ENCODE data around the gene C9orf57. TPM values are rescaled to one million over a fixed set of nuclear protein-coding genes. Genes with fewer than 3 reads are reported as not detected.

Gene C9orf57
- total and polyA plus RNA-seq, 2 donors: 0.11 TPM; not detected in 1

GRCh38 chr9:72048850-72049249 lies 11.6 kb downstream of the C9orf57 start:
- H3K4me1 ChIP-seq (ENCODE audit: control insufficient read depth in 2 of 2, insufficient read depth in 2 of 2, low read length in 2 of 2): no peaks in the 10 kb centered on the region
- DNase-seq (ENCODE audit: low read depth in 6 of 9, low spot score in 9 of 9): no peak
- WGBS: 88% methylated on average over 10 of the region's 10 CpGs
- no peaks in the 10 kb centered on the region for H3K27me3 ChIP-seq (ENCODE audit: control insufficient read depth in 2 of 2, insufficient read depth in 1 of 2, low read length in 1 of 2)
- H3K9me3 ChIP-seq (ENCODE audit: control insufficient read depth in 2 of 2, insufficient read depth in 1 of 2, low read length in 1 of 2): no peaks in the 10 kb centered on the region
- no peak overlapping the region for H3K4me3 ChIP-seq (ENCODE audit: low read length in 2 of 2)
- H3K27ac ChIP-seq (ENCODE audit: low read depth in 1 of 2, low read length in 1 of 2): no peak overlapping the region
- H3K36me3 ChIP-seq (ENCODE audit: control insufficient read depth in 2 of 2, insufficient read depth in 2 of 2, low read length in 1 of 2): no peaks in the 10 kb centered on the region

- Histone ChIP-seq H3K4me1 (ENCODE audit: control insufficient read depth in 2 of 2, insufficient read depth in 2 of 2, low read length in 2 of 2) (no peaks in the 10 kb centered on the region), H3K36me3 (ENCODE audit: control insufficient read depth in 2 of 2, insufficient read depth in 2 of 2, low read length in 1 of 2) (no peaks in the 10 kb centered on the region), H3K4me3 (ENCODE audit: low read length in 2 of 2) (no peak overlapping the region), H3K27me3 (ENCODE audit: control insufficient read depth in 2 of 2, insufficient read depth in 1 of 2, low read length in 1 of 2) (no peaks in the 10 kb centered on the region), H3K9me3 (ENCODE audit: control insufficient read depth in 2 of 2, insufficient read depth in 1 of 2, low read length in 1 of 2) (no peaks in the 10 kb centered on the region), H3K27ac (ENCODE audit: low read depth in 1 of 2, low read length in 1 of 2) (no peak overlapping the region)
- DNase-seq (ENCODE audit: low read depth in 6 of 9, low spot score in 9 of 9): no peak
- 96% methylated on average over 8 of the region's 8 CpGs for WGBS
Observed at GRCh38 chr9:72046630-72047456, 13.6 kb downstream of the C9orf57 start.

- H3K36me3 ChIP-seq (ENCODE audit: control insufficient read depth in 2 of 2, insufficient read depth in 2 of 2, low read length in 1 of 2): no peaks in the 10 kb centered on the region
- H3K4me1 ChIP-seq (ENCODE audit: control insufficient read depth in 2 of 2, insufficient read depth in 2 of 2, low read length in 2 of 2): no peaks in the 10 kb centered on the region
- 93% methylated on average over 4 of the region's 4 CpGs for WGBS
- H3K9me3 ChIP-seq (ENCODE audit: control insufficient read depth in 2 of 2, insufficient read depth in 1 of 2, low read length in 1 of 2): no peaks in the 10 kb centered on the region
- DNase-seq (ENCODE audit: low read depth in 6 of 9, low spot score in 9 of 9): no peak
- no peak overlapping the region for H3K27ac ChIP-seq (ENCODE audit: low read depth in 1 of 2, low read length in 1 of 2)
- no peaks in the 10 kb centered on the region for H3K27me3 ChIP-seq (ENCODE audit: control insufficient read depth in 2 of 2, insufficient read depth in 1 of 2, low read length in 1 of 2)
- no peak overlapping the region for H3K4me3 ChIP-seq (ENCODE audit: low read length in 2 of 2)
Observed at GRCh38 chr9:72044095-72044494, 16.3 kb downstream of the C9orf57 start.

- no peak for DNase-seq (ENCODE audit: low read depth in 6 of 9, low spot score in 9 of 9)
- no peaks in the 10 kb centered on the region for H3K36me3 ChIP-seq (ENCODE audit: control insufficient read depth in 2 of 2, insufficient read depth in 2 of 2, low read length in 1 of 2)
- no peak overlapping the region for H3K27ac ChIP-seq (ENCODE audit: low read depth in 1 of 2, low read length in 1 of 2)
- H3K9me3 ChIP-seq (ENCODE audit: control insufficient read depth in 2 of 2, insufficient read depth in 1 of 2, low read length in 1 of 2): no peaks in the 10 kb centered on the region
- H3K4me3 ChIP-seq (ENCODE audit: low read length in 2 of 2): no peak overlapping the region
- 97% methylated on average over 2 of the region's 2 CpGs for WGBS
- H3K27me3 ChIP-seq (ENCODE audit: control insufficient read depth in 2 of 2, insufficient read depth in 1 of 2, low read length in 1 of 2): no peaks in the 10 kb centered on the region
- no peaks in the 10 kb centered on the region for H3K4me1 ChIP-seq (ENCODE audit: control insufficient read depth in 2 of 2, insufficient read depth in 2 of 2, low read length in 2 of 2)
Observed at GRCh38 chr9:72043576-72043975, 16.8 kb downstream of the C9orf57 start.

- Histone ChIP-seq H3K27me3 (ENCODE audit: control insufficient read depth in 2 of 2, insufficient read depth in 1 of 2, low read length in 1 of 2) (no peaks in the 10 kb centered on the region), H3K9me3 (ENCODE audit: control insufficient read depth in 2 of 2, insufficient read depth in 1 of 2, low read length in 1 of 2) (no peaks in the 10 kb centered on the region), H3K4me1 (ENCODE audit: control insufficient read depth in 2 of 2, insufficient read depth in 2 of 2, low read length in 2 of 2) (no peaks in the 10 kb centered on the region), H3K4me3 (ENCODE audit: low read length in 2 of 2) (no peak overlapping the region), H3K36me3 (ENCODE audit: control insufficient read depth in 2 of 2, insufficient read depth in 2 of 2, low read length in 1 of 2) (no peaks in the 10 kb centered on the region), H3K27ac (ENCODE audit: low read depth in 1 of 2, low read length in 1 of 2) (no peak overlapping the region)
- no peak for DNase-seq (ENCODE audit: low read depth in 6 of 9, low spot score in 9 of 9)
- WGBS: 97% methylated on average over 3 of the region's 3 CpGs
Observed at GRCh38 chr9:72042928-72043327, 17.5 kb downstream of the C9orf57 start.

GRCh38 chr9:72041775-72042194 lies 18.6 kb downstream of the C9orf57 start:
- H3K4me1 ChIP-seq (ENCODE audit: control insufficient read depth in 2 of 2, insufficient read depth in 2 of 2, low read length in 2 of 2): no peaks in the 10 kb centered on the region
- no peak overlapping the region for H3K4me3 ChIP-seq (ENCODE audit: low read length in 2 of 2)
- H3K27me3 ChIP-seq (ENCODE audit: control insufficient read depth in 2 of 2, insufficient read depth in 1 of 2, low read length in 1 of 2): no peaks in the 10 kb centered on the region
- DNase-seq (ENCODE audit: low read depth in 6 of 9, low spot score in 9 of 9): no peak
- no peaks in the 10 kb centered on the region for H3K36me3 ChIP-seq (ENCODE audit: control insufficient read depth in 2 of 2, insufficient read depth in 2 of 2, low read length in 1 of 2)
- H3K27ac ChIP-seq (ENCODE audit: low read depth in 1 of 2, low read length in 1 of 2): no peak overlapping the region
- 10% methylated on average over 7 of the region's 7 CpGs for WGBS
- H3K9me3 ChIP-seq (ENCODE audit: control insufficient read depth in 2 of 2, insufficient read depth in 1 of 2, low read length in 1 of 2): no peaks in the 10 kb centered on the region

- H3K36me3 ChIP-seq (ENCODE audit: control insufficient read depth in 2 of 2, insufficient read depth in 2 of 2, low read length in 1 of 2): no peaks in the 10 kb centered on the region
- H3K27me3 ChIP-seq (ENCODE audit: control insufficient read depth in 2 of 2, insufficient read depth in 1 of 2, low read length in 1 of 2): no peaks in the 10 kb centered on the region
- H3K27ac ChIP-seq (ENCODE audit: low read depth in 1 of 2, low read length in 1 of 2): no peak overlapping the region
- no peaks in the 10 kb centered on the region for H3K4me1 ChIP-seq (ENCODE audit: control insufficient read depth in 2 of 2, insufficient read depth in 2 of 2, low read length in 2 of 2)
- no peaks in the 10 kb centered on the region for H3K9me3 ChIP-seq (ENCODE audit: control insufficient read depth in 2 of 2, insufficient read depth in 1 of 2, low read length in 1 of 2)
- 94% methylated on average over 3 of the region's 3 CpGs for WGBS
- H3K4me3 ChIP-seq (ENCODE audit: low read length in 2 of 2): no peak overlapping the region
- DNase-seq (ENCODE audit: low read depth in 6 of 9, low spot score in 9 of 9): no peak
Observed at GRCh38 chr9:72041369-72041768, 19.0 kb downstream of the C9orf57 start.

GRCh38 chr9:72039532-72039931 lies 20.9 kb downstream of the C9orf57 start:
- Histone ChIP-seq H3K36me3 (ENCODE audit: control insufficient read depth in 2 of 2, insufficient read depth in 2 of 2, low read length in 1 of 2) (no peaks in the 10 kb centered on the region), H3K4me3 (ENCODE audit: low read length in 2 of 2) (no peak overlapping the region), H3K27ac (ENCODE audit: low read depth in 1 of 2, low read length in 1 of 2) (no peak overlapping the region), H3K4me1 (ENCODE audit: control insufficient read depth in 2 of 2, insufficient read depth in 2 of 2, low read length in 2 of 2) (no peaks in the 10 kb centered on the region), H3K9me3 (ENCODE audit: control insufficient read depth in 2 of 2, insufficient read depth in 1 of 2, low read length in 1 of 2) (no peaks in the 10 kb centered on the region), H3K27me3 (ENCODE audit: control insufficient read depth in 2 of 2, insufficient read depth in 1 of 2, low read length in 1 of 2) (no peaks in the 10 kb centered on the region)
- WGBS: 92% methylated on average over 8 of the region's 8 CpGs
- no peak for DNase-seq (ENCODE audit: low read depth in 6 of 9, low spot score in 9 of 9)

- Histone ChIP-seq H3K4me1 (ENCODE audit: control insufficient read depth in 2 of 2, insufficient read depth in 2 of 2, low read length in 2 of 2) (no peaks in the 10 kb centered on the region), H3K27ac (ENCODE audit: low read depth in 1 of 2, low read length in 1 of 2) (no peak overlapping the region), H3K36me3 (ENCODE audit: control insufficient read depth in 2 of 2, insufficient read depth in 2 of 2, low read length in 1 of 2) (no peaks in the 10 kb centered on the region), H3K27me3 (ENCODE audit: control insufficient read depth in 2 of 2, insufficient read depth in 1 of 2, low read length in 1 of 2) (no peaks in the 10 kb centered on the region), H3K9me3 (ENCODE audit: control insufficient read depth in 2 of 2, insufficient read depth in 1 of 2, low read length in 1 of 2) (no peaks in the 10 kb centered on the region), H3K4me3 (ENCODE audit: low read length in 2 of 2) (no peak overlapping the region)
- peak; percentile 29 to 75 (median 42) for DNase-seq (ENCODE audit: low read depth in 6 of 9, low spot score in 9 of 9)
- 24% methylated on average over 13 of the region's 13 CpGs for WGBS
Observed at GRCh38 chr9:72038890-72039410, 21.5 kb downstream of the C9orf57 start.

Measured in thymus (tissue), 11 donors.